Measurements from ENCODE around the gene MAFG. TPM values are rescaled to one million over a fixed set of nuclear protein-coding genes. Genes with fewer than 3 reads are reported as not detected.

The MAFG gene
- polyA plus RNA-seq, 1 donor from 2014 or later = 11.8 TPM

GRCh38 chr17:81911969-81912368, 15.6 kb downstream of the MAFG start:
- Histone ChIP-seq H3K36me3 (ENCODE audit: insufficient read depth, low read length) (no peaks in the 10 kb centered on the region), H3K27ac (ENCODE audit: low read length) (no peak overlapping the region), H3K4me2 (ENCODE audit: low read length) (no peak overlapping the region)

GRCh38 chr17:81911277-81911961, 16.1 kb downstream of the MAFG start, which contains the start of gene PCYT2:
TSS of gene PCYT2 (minus strand) at chr17:81911399. CDS start at chr17:81911355, 44 bp downstream.
- Histone ChIP-seq H3K27me3 (ENCODE audit: insufficient read depth, low read depth, low read length) (no peaks in the 10 kb centered on the region), H2AFZ (ENCODE audit: low read depth, low read length) (no peak within 1 kb of the TSS), H3K27ac (ENCODE audit: low read length) (no peak within 1 kb of the TSS)

More at GRCh38 chr17:81911969-81912368, 15.6 kb downstream of the MAFG start:
- Histone ChIP-seq H3K9me3 (ENCODE audit: low read length) (no peaks in the 10 kb centered on the region), H3K27me3 (ENCODE audit: insufficient read depth, low read depth, low read length) (no peaks in the 10 kb centered on the region), H3F3A (ENCODE audit: insufficient read depth, low read length, poor library complexity, severe bottlenecking) (no peaks in the 10 kb centered on the region), H3K9me2 (ENCODE audit: insufficient read depth, low read length) (no peaks in the 10 kb centered on the region), H3K79me2 (replicated peaks; ENCODE audit: insufficient read depth, low read length) (peaks cover 4% of the 10 kb centered on the region), H4K20me1 (ENCODE audit: insufficient read depth) (no peaks in the 10 kb centered on the region), H2AFZ (ENCODE audit: low read depth, low read length) (no peak overlapping the region), H3K9ac (ENCODE audit: low read length) (no peak overlapping the region), H3K4me3 (ENCODE audit: low read length) (peak overlapping the region; percentile 35)
- TF ChIP-seq TAF1 (IDR thresholded peaks at IDR 0.05; ENCODE audit: low read depth) = no peak
- no peak for TF ChIP-seq CTCF (IDR thresholded peaks at IDR 0.05; ENCODE audit: poor library complexity, severe bottlenecking)
- no peak for TF ChIP-seq SMC3 (conservative IDR thresholded peaks at IDR 0.05; ENCODE audit: poor library complexity)
- TF ChIP-seq MXI1 (conservative IDR thresholded peaks at IDR 0.05; ENCODE audit: poor library complexity, severe bottlenecking) = no peak
- TF ChIP-seq RAD21 (conservative IDR thresholded peaks at IDR 0.05) = no peak
- no peak for TF ChIP-seq EP300 (conservative IDR thresholded peaks at IDR 0.05; ENCODE audit: poor library complexity, severe bottlenecking)
- TF ChIP-seq EZH2 (IDR thresholded peaks at IDR 0.05; ENCODE audit: borderline replicate concordance, insufficient read depth, low read length, poor library complexity, severe bottlenecking) = no peak
- TF ChIP-seq POLR2AphosphoS5 (IDR thresholded peaks at IDR 0.05) = no peak
- TF ChIP-seq REST (IDR thresholded peaks at IDR 0.05; ENCODE audit: borderline replicate concordance) = no peak

More at GRCh38 chr17:81911277-81911961, 16.1 kb downstream of the MAFG start, which contains the start of gene PCYT2:
- TF ChIP-seq MXI1 (conservative IDR thresholded peaks at IDR 0.05; ENCODE audit: poor library complexity, severe bottlenecking) = no peak
- peak; percentile 2 for TF ChIP-seq RAD21 (conservative IDR thresholded peaks at IDR 0.05)
- TF ChIP-seq EP300 (conservative IDR thresholded peaks at IDR 0.05; ENCODE audit: poor library complexity, severe bottlenecking) = no peak
- TF ChIP-seq POLR2AphosphoS5 (IDR thresholded peaks at IDR 0.05) = no peak
- no peak for TF ChIP-seq SMC3 (conservative IDR thresholded peaks at IDR 0.05; ENCODE audit: poor library complexity)
- Histone ChIP-seq H3K9ac (ENCODE audit: low read length) (peak within 1 kb of the TSS; percentile 69), H3K79me2 (replicated peaks; ENCODE audit: insufficient read depth, low read length) (no peaks in the 10 kb centered on the region), H3K9me3 (ENCODE audit: low read length) (no peaks in the 10 kb centered on the region), H3K4me2 (ENCODE audit: low read length) (peak within 1 kb of the TSS; percentile 91), H3K36me3 (ENCODE audit: insufficient read depth, low read length) (no peaks in the 10 kb centered on the region), H3F3A (ENCODE audit: insufficient read depth, low read length, poor library complexity, severe bottlenecking) (no peaks in the 10 kb centered on the region), H3K4me3 (ENCODE audit: low read length) (peak within 1 kb of the TSS; percentile 88), H3K9me2 (ENCODE audit: insufficient read depth, low read length) (no peaks in the 10 kb centered on the region), H4K20me1 (ENCODE audit: insufficient read depth) (no peaks in the 10 kb centered on the region)
